Measurements from ENCODE around the gene ADAM12. TPM values are rescaled to one million over a fixed set of nuclear protein-coding genes. Genes with fewer than 3 reads are reported as not detected.

Gene ADAM12
- polyA plus RNA-seq, 1 donor from 2014 or later = 0.09 TPM

DNA sequence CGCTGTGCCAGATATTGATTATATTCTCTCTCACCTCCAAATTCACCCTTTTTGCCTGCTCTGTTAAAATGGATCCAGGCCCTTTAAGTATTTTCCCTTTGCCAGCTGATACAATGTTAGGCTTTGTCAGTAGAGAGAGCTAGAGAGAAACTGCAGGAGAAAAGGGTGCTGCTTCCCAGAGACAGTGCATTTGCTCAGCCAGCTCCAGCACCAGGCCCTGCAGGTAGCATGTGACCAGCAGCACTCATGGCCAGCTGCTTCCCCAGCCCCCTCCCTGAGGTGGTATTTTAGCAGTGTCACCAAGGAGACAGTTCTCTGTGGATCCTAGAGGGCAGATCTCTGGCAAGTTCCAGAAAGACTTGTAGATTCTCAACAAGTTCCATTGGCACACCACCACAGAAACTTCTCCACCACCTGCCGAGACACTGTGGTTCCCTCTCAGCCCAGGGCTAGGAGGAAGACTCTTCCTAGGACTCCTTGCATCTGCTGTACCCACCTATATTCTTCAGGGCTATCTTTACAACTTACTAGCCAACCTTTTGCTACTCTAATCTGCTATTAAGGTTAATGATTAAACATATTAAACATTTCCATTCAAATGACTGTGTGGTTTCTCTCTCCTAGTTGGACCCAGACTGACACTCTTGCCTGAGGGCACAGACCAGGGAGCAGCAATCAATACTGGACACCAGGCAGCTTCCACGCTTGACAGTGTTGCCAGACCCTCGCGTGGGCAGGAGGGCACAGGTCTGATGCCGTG lies 35.6 kb upstream of the ADAM12 start:
- Histone ChIP-seq H3K4me3 (ENCODE audit: low read length) (no peak overlapping the region), H2AFZ (ENCODE audit: low read depth, low read length) (no peak overlapping the region), H3F3A (ENCODE audit: insufficient read depth, low read length, poor library complexity, severe bottlenecking) (no peaks in the 10 kb centered on the region), H3K27ac (ENCODE audit: low read length) (no peak overlapping the region), H3K27me3 (ENCODE audit: insufficient read depth, low read depth, low read length) (no peaks in the 10 kb centered on the region), H4K20me1 (ENCODE audit: insufficient read depth) (no peaks in the 10 kb centered on the region), H3K9me3 (ENCODE audit: low read length) (peaks cover 3% of the 10 kb centered on the region), H3K36me3 (ENCODE audit: insufficient read depth, low read length) (no peaks in the 10 kb centered on the region), H3K9ac (ENCODE audit: low read length) (no peak overlapping the region), H3K9me2 (ENCODE audit: insufficient read depth, low read length) (no peaks in the 10 kb centered on the region), H3K4me2 (ENCODE audit: low read length) (no peak overlapping the region), H3K79me2 (replicated peaks; ENCODE audit: insufficient read depth, low read length) (no peaks in the 10 kb centered on the region)
- no peak for TF ChIP-seq EZH2 (IDR thresholded peaks at IDR 0.05; ENCODE audit: borderline replicate concordance, insufficient read depth, low read length, poor library complexity, severe bottlenecking)
- TF ChIP-seq, protein P1, sequence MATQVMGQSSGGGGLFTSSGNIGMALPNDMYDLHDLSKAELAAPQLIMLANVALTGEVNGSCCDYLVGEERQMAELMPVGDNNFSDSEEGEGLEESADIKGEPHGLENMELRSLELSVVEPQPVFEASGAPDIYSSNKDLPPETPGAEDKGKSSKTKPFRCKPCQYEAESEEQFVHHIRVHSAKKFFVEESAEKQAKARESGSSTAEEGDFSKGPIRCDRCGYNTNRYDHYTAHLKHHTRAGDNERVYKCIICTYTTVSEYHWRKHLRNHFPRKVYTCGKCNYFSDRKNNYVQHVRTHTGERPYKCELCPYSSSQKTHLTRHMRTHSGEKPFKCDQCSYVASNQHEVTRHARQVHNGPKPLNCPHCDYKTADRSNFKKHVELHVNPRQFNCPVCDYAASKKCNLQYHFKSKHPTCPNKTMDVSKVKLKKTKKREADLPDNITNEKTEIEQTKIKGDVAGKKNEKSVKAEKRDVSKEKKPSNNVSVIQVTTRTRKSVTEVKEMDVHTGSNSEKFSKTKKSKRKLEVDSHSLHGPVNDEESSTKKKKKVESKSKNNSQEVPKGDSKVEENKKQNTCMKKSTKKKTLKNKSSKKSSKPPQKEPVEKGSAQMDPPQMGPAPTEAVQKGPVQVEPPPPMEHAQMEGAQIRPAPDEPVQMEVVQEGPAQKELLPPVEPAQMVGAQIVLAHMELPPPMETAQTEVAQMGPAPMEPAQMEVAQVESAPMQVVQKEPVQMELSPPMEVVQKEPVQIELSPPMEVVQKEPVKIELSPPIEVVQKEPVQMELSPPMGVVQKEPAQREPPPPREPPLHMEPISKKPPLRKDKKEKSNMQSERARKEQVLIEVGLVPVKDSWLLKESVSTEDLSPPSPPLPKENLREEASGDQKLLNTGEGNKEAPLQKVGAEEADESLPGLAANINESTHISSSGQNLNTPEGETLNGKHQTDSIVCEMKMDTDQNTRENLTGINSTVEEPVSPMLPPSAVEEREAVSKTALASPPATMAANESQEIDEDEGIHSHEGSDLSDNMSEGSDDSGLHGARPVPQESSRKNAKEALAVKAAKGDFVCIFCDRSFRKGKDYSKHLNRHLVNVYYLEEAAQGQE (IDR thresholded peaks at IDR 0.05; ENCODE audit: borderline replicate concordance) = no peak
- TF ChIP-seq POLR2AphosphoS5 (IDR thresholded peaks at IDR 0.05) = no peak
- TF ChIP-seq EP300 (conservative IDR thresholded peaks at IDR 0.05; ENCODE audit: poor library complexity, severe bottlenecking) = no peak
- TF ChIP-seq, protein P2, sequence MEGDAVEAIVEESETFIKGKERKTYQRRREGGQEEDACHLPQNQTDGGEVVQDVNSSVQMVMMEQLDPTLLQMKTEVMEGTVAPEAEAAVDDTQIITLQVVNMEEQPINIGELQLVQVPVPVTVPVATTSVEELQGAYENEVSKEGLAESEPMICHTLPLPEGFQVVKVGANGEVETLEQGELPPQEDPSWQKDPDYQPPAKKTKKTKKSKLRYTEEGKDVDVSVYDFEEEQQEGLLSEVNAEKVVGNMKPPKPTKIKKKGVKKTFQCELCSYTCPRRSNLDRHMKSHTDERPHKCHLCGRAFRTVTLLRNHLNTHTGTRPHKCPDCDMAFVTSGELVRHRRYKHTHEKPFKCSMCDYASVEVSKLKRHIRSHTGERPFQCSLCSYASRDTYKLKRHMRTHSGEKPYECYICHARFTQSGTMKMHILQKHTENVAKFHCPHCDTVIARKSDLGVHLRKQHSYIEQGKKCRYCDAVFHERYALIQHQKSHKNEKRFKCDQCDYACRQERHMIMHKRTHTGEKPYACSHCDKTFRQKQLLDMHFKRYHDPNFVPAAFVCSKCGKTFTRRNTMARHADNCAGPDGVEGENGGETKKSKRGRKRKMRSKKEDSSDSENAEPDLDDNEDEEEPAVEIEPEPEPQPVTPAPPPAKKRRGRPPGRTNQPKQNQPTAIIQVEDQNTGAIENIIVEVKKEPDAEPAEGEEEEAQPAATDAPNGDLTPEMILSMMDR (IDR thresholded peaks at IDR 0.05; ENCODE audit: poor library complexity, severe bottlenecking) = no peak
- no peak for TF ChIP-seq MXI1 (conservative IDR thresholded peaks at IDR 0.05; ENCODE audit: poor library complexity, severe bottlenecking)
- no peak for TF ChIP-seq SMC3 (conservative IDR thresholded peaks at IDR 0.05; ENCODE audit: poor library complexity)
- no peak for TF ChIP-seq TAF1 (IDR thresholded peaks at IDR 0.05; ENCODE audit: low read depth)
- TF ChIP-seq RAD21 (conservative IDR thresholded peaks at IDR 0.05) = no peak

DNA sequence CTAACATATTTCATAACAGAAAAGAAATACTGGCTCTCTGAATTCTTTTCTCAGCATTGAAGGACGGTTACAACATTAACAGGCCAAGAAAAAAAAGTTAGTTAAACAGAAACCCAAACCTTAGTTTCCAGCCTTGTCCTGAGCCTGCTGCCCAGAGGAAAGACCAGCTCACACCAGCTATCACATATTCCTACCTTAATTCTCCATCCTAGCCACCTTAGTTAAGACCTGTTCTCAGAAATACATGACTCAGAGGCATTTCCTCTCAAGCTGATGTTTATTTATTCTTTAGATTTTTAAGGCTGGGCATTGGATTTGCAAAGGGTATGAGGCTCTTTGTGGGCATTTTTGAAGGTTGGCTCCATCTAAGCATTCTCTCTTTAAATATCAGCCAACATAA lies 34.3 kb upstream of the ADAM12 start:
- Histone ChIP-seq H3K9ac (ENCODE audit: low read length) (no peak overlapping the region), H3K4me2 (ENCODE audit: low read length) (no peak overlapping the region), H3K27ac (ENCODE audit: low read length) (no peak overlapping the region), H3K27me3 (ENCODE audit: insufficient read depth, low read depth, low read length) (no peaks in the 10 kb centered on the region), H3K79me2 (replicated peaks; ENCODE audit: insufficient read depth, low read length) (no peaks in the 10 kb centered on the region), H4K20me1 (ENCODE audit: insufficient read depth) (no peaks in the 10 kb centered on the region), H3K4me3 (ENCODE audit: low read length) (no peak overlapping the region), H3F3A (ENCODE audit: insufficient read depth, low read length, poor library complexity, severe bottlenecking) (no peaks in the 10 kb centered on the region), H2AFZ (ENCODE audit: low read depth, low read length) (no peak overlapping the region), H3K9me2 (ENCODE audit: insufficient read depth, low read length) (no peaks in the 10 kb centered on the region), H3K9me3 (ENCODE audit: low read length) (peaks cover 3% of the 10 kb centered on the region), H3K36me3 (ENCODE audit: insufficient read depth, low read length) (no peaks in the 10 kb centered on the region)
- no peak for TF ChIP-seq EP300 (conservative IDR thresholded peaks at IDR 0.05; ENCODE audit: poor library complexity, severe bottlenecking)
